Ovary (tissue), 3 donors: Measurements from ENCODE around the gene ZNF598.

Experiments used
- CTCF ChIP-seq, 3 donors: fragments of 450-650 bp in 2 of 3; fragments of 200-600 bp in 1 of 3; IDR thresholded peaks; one replicate each; pipeline versions ENCODE4 v1.5.1 to v1.8.0; 2016 to 2022; ENCODE audit warnings: antibody characterized with exemption in 3 of 3, mild to moderate bottlenecking in 1 of 3
- EP300 ChIP-seq: sonication (generic); formaldehyde crosslinking; IDR thresholded peaks from one replicate; pipeline ENCODE4 v1.6.1; 2017; ENCODE audit warnings: antibody characterized with exemption
- POLR2A ChIP-seq: fragments of 450-650 bp; IDR thresholded peaks from one replicate; pipeline ENCODE4 v1.6.1; 2017; ENCODE audit warnings: antibody characterized with exemption, mild to moderate bottlenecking, moderate library complexity
- donor health status: DM: no; HTN: no; CAD: no.

- no peak for TF ChIP-seq POLR2A
- no peak for TF ChIP-seq CTCF (IDR thresholded peaks at IDR 0.05)
- TF ChIP-seq EP300, result no peak
Observed at GRCh38 chr16:2043667-2044451, 34.2 kb upstream of the ZNF598 start.
